Right cardiac atrium (tissue), 5 donors: ENCODE measurements around the gene HLCS. TPM values are rescaled to one million over a fixed set of nuclear protein-coding genes. Genes with fewer than 3 reads are reported as not detected.

Source experiments
- ATAC-seq, 2 donors: fragments of 200-7000 bp; cut with Tn5 transposase; one replicate each; pipeline versions ENCODE4 v1.8.0 to v1.9.1; 2020; ENCODE audit warnings: moderate library complexity in 2 of 2, mild to moderate bottlenecking in 1 of 2
- DNase-seq, 3 donors: peaks; one replicate each; pipeline ENCODE4 v3.0.0-alpha.2; 2020
- H3K27ac ChIP-seq: one replicate; pipeline ENCODE4 v1.5.1; 2013; ENCODE audit warnings: mild to moderate bottlenecking, low read length, control low read depth, moderate library complexity
- H3K27me3 ChIP-seq: one replicate; pipeline ENCODE4 v1.6.1; 2013; ENCODE audit not compliant: control insufficient read depth, insufficient read depth
- H3K4me1 ChIP-seq: one replicate; pipeline ENCODE4 v1.6.1; 2013; ENCODE audit warnings: low read length; ENCODE audit not compliant: control insufficient read depth, insufficient read depth
- H3K4me3 ChIP-seq: one replicate; pipeline ENCODE4 v1.5.1; 2013; ENCODE audit warnings: low read length, control low read depth
- H3K9me3 ChIP-seq: one replicate; pipeline ENCODE4 v1.6.1; 2013; ENCODE audit warnings: low read length; ENCODE audit not compliant: control insufficient read depth
- WGBS: extraction: QIAGEN DNeasy Blood & Tissue Kit; methylation state at CpG from one replicate; pipeline ENCODE4 v1.1.7; 2013; 5-methylcytosine and 5-hydroxymethylcytosine counted together
- intact Hi-C, 4 donors: fragments of 100-400 bp; cut with DNase I; formaldehyde crosslinking; loops; one replicate each; pipeline versions ENCODE4 v1.11.0 to v1.14.0; 2022 to 2023
- polyA plus RNA-seq: library from polyadenylated mRNA; stranded (reverse); fragments of 200-250 nt; gene quantifications from one replicate; pipeline ENCODE4 v1.2.3, GENCODE V29; 2013
- total RNA-seq, 4 donors: library from RNA; stranded (reverse); fragmentation: NEBNext Ultra II Directional; extraction: Animal tissue kit (Norgen Biotek cat#: 25700); gene quantifications; one replicate each; pipeline ENCODE4 v1.2.1, GENCODE V29; 2021
- donor health status: healthy with polysubstance abuse.
- donor health status: DM: no; HTN: yes; CAD: no.
- donor health status: DM: no; HTN: no; CAD: no.
- donor health status: DM: no; HTN: yes; CAD: no; lungs with severe emphysema.
- donor health status: DM: yes; HTN: yes; CAD: no.

The HLCS gene
- total and polyA plus RNA-seq, 5 donors = 3.5 to 11.4 (median 8.2) TPM

GRCh38 chr21:36874665-36875064 lies 91.8 kb downstream of the HLCS start:
- WGBS = 95% methylated on average over 12 of the region's 12 CpGs
- Histone ChIP-seq H3K27ac (no peak overlapping the region), H3K4me3 (no peak overlapping the region), H3K27me3 (no peaks in the 10 kb centered on the region), H3K9me3 (no peaks in the 10 kb centered on the region), H3K4me1 (no peaks in the 10 kb centered on the region)
- DNase-seq (no peak), ATAC-seq (no peak)
- intact Hi-C loops = no loop called here

DNA sequence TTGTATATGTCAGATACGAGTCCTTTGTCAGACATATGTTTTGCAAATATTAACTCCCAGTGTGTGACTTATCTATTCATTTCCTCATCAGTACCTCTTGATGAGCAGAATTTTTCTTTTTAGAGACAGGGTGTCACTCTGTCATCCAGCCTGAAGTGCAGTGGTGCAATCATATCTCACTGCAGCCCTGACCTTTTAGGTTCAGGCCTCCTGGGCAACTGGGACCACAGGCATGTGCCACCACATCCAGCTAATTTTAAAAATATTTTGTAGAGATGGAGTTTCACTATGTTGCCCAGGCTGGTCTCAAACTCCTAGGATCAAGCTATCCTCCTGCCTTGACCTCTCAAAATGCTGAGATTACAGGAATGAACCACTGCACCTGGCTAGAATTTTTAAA lies 93.0 kb downstream of the HLCS start:
- Histone ChIP-seq H3K4me3 (no peak overlapping the region), H3K27ac (no peak overlapping the region), H3K27me3 (no peaks in the 10 kb centered on the region), H3K9me3 (no peaks in the 10 kb centered on the region), H3K4me1 (no peaks in the 10 kb centered on the region)
- ATAC-seq (no peak), DNase-seq (no peak)
- intact Hi-C loops = no loop called here
- 98% methylated on average over 1 of the region's 1 CpG for WGBS

- intact Hi-C loops = no loop called here
- DNase-seq = no peak
- WGBS = 71% methylated on average over 4 of the region's 4 CpGs
These were observed 99.1 kb downstream of the HLCS start for GRCh38 chr21:36867291-36867905.

DNA sequence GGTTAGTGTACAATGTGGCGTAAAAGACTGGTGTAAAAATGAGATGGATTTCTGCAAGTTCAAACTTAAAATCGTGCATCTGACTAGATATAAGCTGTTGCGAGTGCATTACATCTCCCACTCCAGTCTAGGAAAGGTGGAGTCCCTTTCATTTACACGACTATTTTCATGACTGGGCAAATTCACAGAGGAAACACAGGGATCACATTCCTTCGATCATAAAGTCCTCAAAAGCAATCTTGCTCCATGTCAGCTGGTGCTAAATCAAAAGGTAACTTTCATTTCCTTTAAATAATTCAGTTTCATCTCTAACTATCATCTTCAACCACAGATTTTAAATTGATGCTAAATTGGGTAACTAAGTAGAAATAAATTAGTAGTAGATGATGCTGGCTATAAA lies 100.0 kb downstream of the HLCS start:
- Histone ChIP-seq H3K9me3 (no peaks in the 10 kb centered on the region), H3K27ac (no peak overlapping the region), H3K4me3 (no peak overlapping the region), H3K27me3 (no peaks in the 10 kb centered on the region), H3K4me1 (no peaks in the 10 kb centered on the region)
- ATAC-seq (no peak), DNase-seq (no peak)
- WGBS = 87% methylated on average over 5 of the region's 5 CpGs
- intact Hi-C loops = no loop called here

More at GRCh38 chr21:36867291-36867905, 99.1 kb downstream of the HLCS start:
- H3K9me3 ChIP-seq = no peaks in the 10 kb centered on the region
- no peak overlapping the region for H3K4me3 ChIP-seq
- no peaks in the 10 kb centered on the region for H3K4me1 ChIP-seq
- ATAC-seq = no peak
- H3K27me3 ChIP-seq = no peaks in the 10 kb centered on the region
- H3K27ac ChIP-seq = no peak overlapping the region

GRCh38 chr21:36864974-36865373 lies 101.5 kb downstream of the HLCS start:
- no peaks in the 10 kb centered on the region for H3K4me1 ChIP-seq
- 92% methylated on average over 10 of the region's 10 CpGs for WGBS
- H3K27ac ChIP-seq = no peak overlapping the region
- no peaks in the 10 kb centered on the region for H3K9me3 ChIP-seq
- intact Hi-C loops = no loop called here
- no peak overlapping the region for H3K4me3 ChIP-seq
- no peaks in the 10 kb centered on the region for H3K27me3 ChIP-seq
- ATAC-seq = no peak
- no peak for DNase-seq

DNA sequence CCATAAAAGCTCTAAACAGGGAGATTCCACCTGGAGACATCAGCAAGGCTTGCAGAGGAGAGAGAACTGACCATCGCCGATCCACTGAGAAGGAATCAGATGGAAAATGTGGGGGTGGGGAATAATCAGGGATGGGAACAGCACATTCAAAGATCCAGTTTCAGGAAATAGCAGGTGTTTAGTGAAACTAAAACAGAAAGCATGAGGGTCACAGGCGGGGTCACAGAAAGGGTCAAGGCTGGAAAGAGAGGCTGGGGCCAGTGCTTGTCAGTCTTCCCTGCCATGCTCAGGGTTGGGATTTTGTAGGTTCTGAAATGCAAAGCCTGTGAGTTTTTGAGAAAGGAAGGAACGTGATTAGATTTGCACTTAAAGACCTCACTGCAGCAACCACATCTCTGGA lies 103.2 kb downstream of the HLCS start:
- DNase-seq (no peak), ATAC-seq (no peak)
- intact Hi-C loops = no loop called here
- no peaks in the 10 kb centered on the region for H3K27me3 ChIP-seq
- no peak overlapping the region for H3K27ac ChIP-seq
- WGBS = 96% methylated on average over 4 of the region's 4 CpGs
- no peak overlapping the region for H3K4me3 ChIP-seq
- H3K9me3 ChIP-seq = no peaks in the 10 kb centered on the region
- H3K4me1 ChIP-seq = peaks cover 2% of the 10 kb centered on the region

- Histone ChIP-seq H3K4me3 (no peak overlapping the region), H3K4me1 (peaks cover 2% of the 10 kb centered on the region), H3K27ac (no peak overlapping the region), H3K27me3 (no peaks in the 10 kb centered on the region), H3K9me3 (no peaks in the 10 kb centered on the region)
- intact Hi-C loops = no loop called here
- ATAC-seq (no peak), DNase-seq (no peak)
- WGBS = 92% methylated on average over 4 of the region's 4 CpGs
These were observed 104.7 kb downstream of the HLCS start for GRCh38 chr21:36861595-36862323.

- no peak for DNase-seq
- WGBS = 85% methylated on average over 8 of the region's 8 CpGs
- H3K27ac ChIP-seq = peak overlapping the region; percentile 19
- no peaks in the 10 kb centered on the region for H3K9me3 ChIP-seq
- H3K4me1 ChIP-seq = peaks cover 2% of the 10 kb centered on the region
- intact Hi-C loops = no loop called here
- no peak for ATAC-seq
- no peak overlapping the region for H3K4me3 ChIP-seq
- no peaks in the 10 kb centered on the region for H3K27me3 ChIP-seq
These were observed 105.5 kb downstream of the HLCS start for GRCh38 chr21:36860736-36861594.

GRCh38 chr21:36859744-36860501 lies 106.5 kb downstream of the HLCS start:
- Histone ChIP-seq H3K4me1 (peaks cover 2% of the 10 kb centered on the region), H3K27ac (peak overlapping the region; percentile 66), H3K4me3 (no peak overlapping the region), H3K9me3 (no peaks in the 10 kb centered on the region), H3K27me3 (no peaks in the 10 kb centered on the region)
- DNase-seq = peak; percentile 85 to 93 (median 92)
- ATAC-seq = peak; percentile 96 to 99
- 71% methylated on average over 8 of the region's 8 CpGs for WGBS
- intact Hi-C loops = no loop called here

DNA sequence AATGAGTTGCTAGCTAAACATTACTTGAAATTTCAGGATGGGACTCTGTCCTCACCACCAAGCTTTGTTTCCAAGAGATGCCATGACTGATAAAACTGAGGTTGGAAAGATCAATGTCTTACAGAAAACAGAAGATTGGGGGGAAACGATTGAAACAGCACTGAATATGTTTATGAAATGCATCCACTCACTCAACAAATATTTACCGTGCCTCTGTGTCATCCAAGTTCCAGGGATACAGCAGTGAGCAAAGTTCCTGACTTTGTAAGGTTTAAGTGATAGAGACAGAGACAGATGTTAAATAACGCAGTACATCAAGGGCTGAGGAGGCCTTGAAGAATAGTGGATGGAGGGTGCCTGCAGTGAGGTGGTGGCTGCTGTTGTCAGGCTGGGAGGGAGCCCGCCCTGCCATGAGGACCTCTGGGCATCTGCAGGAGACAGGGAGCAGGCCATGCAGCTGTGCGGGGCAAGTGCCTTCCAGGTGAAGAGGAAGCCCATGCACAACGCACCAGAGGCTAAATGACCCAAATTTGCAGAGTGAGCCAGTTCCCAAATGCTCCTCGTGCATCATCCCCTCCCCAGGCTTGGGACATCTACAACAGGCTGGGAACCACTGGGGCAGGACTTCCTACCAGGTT lies 108.0 kb downstream of the HLCS start:
- ATAC-seq = no peak
- Histone ChIP-seq H3K27me3 (no peaks in the 10 kb centered on the region), H3K4me1 (peaks cover 2% of the 10 kb centered on the region), H3K9me3 (no peaks in the 10 kb centered on the region), H3K4me3 (no peak overlapping the region), H3K27ac (no peak overlapping the region)
- DNase-seq = no peak
- intact Hi-C loops = no loop called here
- WGBS = 91% methylated on average over 7 of the region's 7 CpGs
